Kasumi-1 (cell line): ENCODE results near the gene KRT73.

Source experiments
- DNase-seq, 2 experiments: peaks; one replicate each; lab custom pipeline; 2025; lab: John Stamatoyannopoulos, UW

KRT73 gene

GRCh38 chr12:52618216-52618615 is at the start of gene KRT73:
TSS of gene KRT73 (minus strand) at chr12:52618559. CDS start at chr12:52618524, 35 bp downstream.
- DNase-seq, result no peak

GRCh38 chr12:52667931-52668330 is 49.6 kb upstream of the KRT73 start:
- no peak for DNase-seq

- no peak for DNase-seq
These were observed 49.1 kb upstream of the KRT73 start for GRCh38 chr12:52667509-52667908.

GRCh38 chr12:52666471-52666870 is 48.1 kb upstream of the KRT73 start:
- no peak for DNase-seq

GRCh38 chr12:52663420-52663819 is 45.1 kb upstream of the KRT73 start:
- no peak for DNase-seq

GRCh38 chr12:52662918-52663229 is 44.5 kb upstream of the KRT73 start:
- DNase-seq, result no peak

- no peak for DNase-seq
These were observed 43.9 kb upstream of the KRT73 start for GRCh38 chr12:52662093-52662917.

GRCh38 chr12:52661668-52662067 is 43.3 kb upstream of the KRT73 start:
- no peak for DNase-seq

- no peak for DNase-seq
These were observed 42.7 kb upstream of the KRT73 start for GRCh38 chr12:52660934-52661499.

- no peak for DNase-seq
These were observed 41.6 kb upstream of the KRT73 start for GRCh38 chr12:52659951-52660350.

- DNase-seq, result no peak
These were observed 41.0 kb upstream of the KRT73 start for GRCh38 chr12:52659395-52659794.

GRCh38 chr12:52658196-52658595 is 39.8 kb upstream of the KRT73 start:
- DNase-seq, result no peak

- no peak for DNase-seq
These were observed 39.0 kb upstream of the KRT73 start for GRCh38 chr12:52657250-52657902.

GRCh38 chr12:52656616-52657015 is 38.3 kb upstream of the KRT73 start:
- DNase-seq, result no peak

GRCh38 chr12:52655720-52656124 is 37.4 kb upstream of the KRT73 start:
- DNase-seq, result no peak

GRCh38 chr12:52655251-52655650 is 36.9 kb upstream of the KRT73 start:
- DNase-seq, result no peak

- no peak for DNase-seq
These were observed 33.4 kb upstream of the KRT73 start, which contains the start of gene KRT2 for GRCh38 chr12:52651726-52652261. TSS of gene KRT2 (minus strand) at chr12:52652211. CDS start at chr12:52652142, 69 bp downstream.

- no peak for DNase-seq
These were observed 32.2 kb upstream of the KRT73 start for GRCh38 chr12:52650520-52651081.

- DNase-seq, result no peak
These were observed 30.7 kb upstream of the KRT73 start for GRCh38 chr12:52649066-52649465.

GRCh38 chr12:52648012-52648550 is 29.7 kb upstream of the KRT73 start:
- DNase-seq, result no peak

- DNase-seq, result no peak
These were observed 29.2 kb upstream of the KRT73 start for GRCh38 chr12:52647601-52648000.

GRCh38 chr12:52646613-52647012 is 28.3 kb upstream of the KRT73 start:
- DNase-seq, result no peak
